PC-9 (cell line): ENCODE results near the gene DRAP1. TPM values are rescaled to one million over a fixed set of nuclear protein-coding genes. Genes with fewer than 3 reads are reported as not detected.

ENCODE experiments used
- BruUV-seq: library from RNA; stranded (reverse); fragments of 400-500 nt; replicated peaks from 2 replicates; lab custom pipeline; 2021; lab: Mats Ljungman, UMichigan
- CTCF ChIA-PET: fragments of 300-600 bp; sonication (Branson Sonifier 250); formaldehyde crosslinking; loops from one replicate; lab custom pipeline; 2022; ENCODE audit warnings: antibody characterized with exemption; lab: Charles Lee
- POLR2A ChIA-PET: fragments of 300-600 bp; sonication (Branson Sonifier 250); formaldehyde crosslinking; loops from one replicate; lab custom pipeline; 2022; ENCODE audit warnings: antibody characterized with exemption; ENCODE audit not compliant: unreplicated experiment; lab: Charles Lee
- DNase-seq, 2 experiments: peaks; one replicate each; pipeline versions ENCODE4 v3.0.0 to v3.0.0-alpha.2; 2015 to 2022; ENCODE audit warnings: mixed read lengths in 1 of 2
- H2AFZ ChIP-seq: fragments of 200-600 bp; sonication (generic); 2 replicates; pipeline ENCODE4 v1.8.1; 2017; ENCODE audit warnings: antibody characterized with exemption
- H3F3A ChIP-seq: fragments of 200-600 bp; sonication (generic); 2 replicates; pipeline ENCODE4 v1.8.1; 2017; ENCODE audit warnings: antibody characterized with exemption, mild to moderate bottlenecking, low read depth; ENCODE audit not compliant: insufficient read depth
- H3K27ac ChIP-seq: fragments of 200-600 bp; sonication (generic); 2 replicates; pipeline ENCODE4 v1.6.1; 2016; ENCODE audit warnings: mixed run types
- H3K27me3 ChIP-seq: fragments of 200-600 bp; sonication (generic); 2 replicates; pipeline ENCODE4 v1.6.1; 2016; ENCODE audit warnings: low read depth, mixed run types; ENCODE audit not compliant: insufficient read depth
- H3K36me3 ChIP-seq: fragments of 200-600 bp; sonication (generic); 2 replicates; pipeline ENCODE4 v1.6.1; 2016; ENCODE audit warnings: low read depth, mixed run types
- H3K4me1 ChIP-seq: fragments of 200-600 bp; sonication (generic); replicated peaks from 2 replicates; pipeline ENCODE4 v1.6.1; 2016; ENCODE audit warnings: mixed run types; ENCODE audit not compliant: insufficient read depth
- H3K4me2 ChIP-seq: fragments of 200-600 bp; sonication (generic); 2 replicates; pipeline ENCODE4 v1.6.1; 2017; ENCODE audit warnings: mixed run types
- H3K4me3 ChIP-seq: fragments of 200-600 bp; sonication (generic); 2 replicates; pipeline ENCODE4 v1.6.1; 2016; ENCODE audit warnings: mixed run types
- H3K79me2 ChIP-seq: fragments of 200-600 bp; sonication (generic); 2 replicates; pipeline ENCODE4 v1.6.1; 2017; ENCODE audit warnings: low read depth, mixed run types
- H3K9me2 ChIP-seq: fragments of 200-600 bp; sonication (generic); 2 replicates; pipeline ENCODE4 v1.8.1; 2017; ENCODE audit warnings: mild to moderate bottlenecking; ENCODE audit not compliant: insufficient read depth
- H3K9me3 ChIP-seq: fragments of 200-600 bp; sonication (generic); 2 replicates; pipeline ENCODE4 v1.8.1; 2016; ENCODE audit warnings: low read depth; ENCODE audit not compliant: insufficient read depth
- H4K20me1 ChIP-seq: fragments of 200-600 bp; sonication (generic); 2 replicates; pipeline ENCODE4 v1.8.1; 2017; ENCODE audit not compliant: insufficient read depth
- EZH2 ChIP-seq: fragments of 200-600 bp; sonication (generic); IDR thresholded peaks from 2 replicates; pipeline ENCODE4 v1.8.0; 2017; ENCODE audit warnings: antibody characterized with exemption, low read depth
- intact Hi-C: fragments of 100-400 bp; cut with micrococcal nuclease; formaldehyde crosslinking; loops from one replicate; pipeline ENCODE4 v1.10.0; 2022; ENCODE audit not compliant: unreplicated experiment
- total RNA-seq: library from RNA; stranded (reverse); gene quantifications from 2 replicates; pipeline ENCODE4 v1.2.3, GENCODE V29; 2021
- TF ChIP-seq, protein P1 (sequence below): fragments of 200-600 bp; sonication (generic); conservative IDR thresholded peaks from 2 replicates; pipeline ENCODE4 v1.6.1; 2017; ENCODE audit warnings: mixed run types, antibody characterized with exemption, mild to moderate bottlenecking, moderate library complexity

DRAP1 gene
- total RNA-seq, 1 experiment from 2014 or later: 220 TPM

- no peaks in the 10 kb centered on the region for H3K9me2 ChIP-seq
- peak within 1 kb of the TSS; percentile 87 for H2AFZ ChIP-seq
- ChIA-PET POLR2A (interaction anchor here (0.7 kb wide), 2 partner anchors 130 to 302 kb away, joined by 4 to 5 read pairs; partner anchors contain the start of genes BANF1 and ZNRD2), CTCF (interaction anchor here (0.5 to 0.7 kb wide), 2 partner anchors 12 to 191 kb away, joined by 3 to 7 read pairs; no protein-coding TSS in a partner anchor)
- TF ChIP-seq EZH2: no peak
- TF ChIP-seq, protein P1, sequence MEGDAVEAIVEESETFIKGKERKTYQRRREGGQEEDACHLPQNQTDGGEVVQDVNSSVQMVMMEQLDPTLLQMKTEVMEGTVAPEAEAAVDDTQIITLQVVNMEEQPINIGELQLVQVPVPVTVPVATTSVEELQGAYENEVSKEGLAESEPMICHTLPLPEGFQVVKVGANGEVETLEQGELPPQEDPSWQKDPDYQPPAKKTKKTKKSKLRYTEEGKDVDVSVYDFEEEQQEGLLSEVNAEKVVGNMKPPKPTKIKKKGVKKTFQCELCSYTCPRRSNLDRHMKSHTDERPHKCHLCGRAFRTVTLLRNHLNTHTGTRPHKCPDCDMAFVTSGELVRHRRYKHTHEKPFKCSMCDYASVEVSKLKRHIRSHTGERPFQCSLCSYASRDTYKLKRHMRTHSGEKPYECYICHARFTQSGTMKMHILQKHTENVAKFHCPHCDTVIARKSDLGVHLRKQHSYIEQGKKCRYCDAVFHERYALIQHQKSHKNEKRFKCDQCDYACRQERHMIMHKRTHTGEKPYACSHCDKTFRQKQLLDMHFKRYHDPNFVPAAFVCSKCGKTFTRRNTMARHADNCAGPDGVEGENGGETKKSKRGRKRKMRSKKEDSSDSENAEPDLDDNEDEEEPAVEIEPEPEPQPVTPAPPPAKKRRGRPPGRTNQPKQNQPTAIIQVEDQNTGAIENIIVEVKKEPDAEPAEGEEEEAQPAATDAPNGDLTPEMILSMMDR: no peak
- peaks cover 4% of the 10 kb centered on the region; the same call in 1 of the 2 replicates for H3K4me1 ChIP-seq
- no peaks in the 10 kb centered on the region for H4K20me1 ChIP-seq
- H3K4me3 ChIP-seq: peak within 1 kb of the TSS; percentile 61
- peaks cover 31% of the 10 kb centered on the region for H3F3A ChIP-seq
- no peaks in the 10 kb centered on the region for H3K36me3 ChIP-seq
- intact Hi-C loops: no loop called here
- peak in 1 of 2 experiments; percentile 44 for DNase-seq
- peak within 1 kb of the TSS; percentile 78 for H3K4me2 ChIP-seq
- H3K9me3 ChIP-seq: no peaks in the 10 kb centered on the region
- no TSS peak for BruUV-seq
- no peaks in the 10 kb centered on the region for H3K27me3 ChIP-seq
- no peaks in the 10 kb centered on the region for H3K79me2 ChIP-seq
- no peak within 1 kb of the TSS for H3K27ac ChIP-seq
Measured at GRCh38 chr11:65872586-65873317, 46.5 kb upstream of the DRAP1 start, which contains the start of gene EFEMP2. Gene EFEMP2, minus strand, starts transcription at chr11:65872800. Its CDS starts 446 bp downstream, at chr11:65872354.

DNA sequence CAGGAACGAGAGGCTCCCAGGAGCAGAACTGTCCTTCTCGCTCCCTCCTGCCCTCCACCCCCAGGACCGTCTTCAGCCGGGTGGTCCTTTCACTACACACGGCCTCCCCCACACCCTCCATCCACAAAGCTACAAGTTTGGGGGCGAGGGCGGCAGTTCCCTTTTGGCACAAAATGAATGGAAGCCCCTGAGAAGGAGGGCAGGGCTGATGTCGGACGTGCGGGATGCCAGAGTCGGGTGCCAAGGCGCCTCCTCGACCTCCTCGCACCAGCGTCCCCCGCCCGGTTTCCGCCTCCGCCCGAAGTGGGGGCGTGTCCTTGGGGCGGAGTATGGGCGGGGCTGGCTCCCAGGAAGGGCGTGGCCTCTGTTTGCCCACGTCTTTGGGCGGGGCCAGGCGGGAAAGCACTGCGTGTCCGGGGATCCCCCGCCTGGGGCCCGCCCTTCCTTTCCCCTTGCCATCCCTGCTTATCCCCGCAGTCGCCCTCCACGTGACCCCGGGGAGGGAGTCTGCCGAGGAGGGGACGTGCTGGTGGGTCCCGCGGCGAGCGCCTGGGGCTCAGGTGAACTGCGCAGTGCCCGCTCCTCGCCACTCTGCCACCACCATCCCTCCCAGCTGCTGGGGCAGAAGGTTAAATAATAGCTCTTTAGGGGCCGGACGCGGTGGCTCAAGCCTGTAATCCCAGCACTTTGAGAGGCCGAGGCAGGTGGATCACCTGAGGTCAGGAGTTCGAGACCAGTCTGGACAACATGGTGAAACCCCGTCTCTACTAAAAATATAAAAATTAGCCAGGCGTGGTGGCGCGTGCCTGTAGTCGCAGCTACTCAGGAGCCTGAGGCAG, 45.7 kb upstream of the DRAP1 start:
- peak overlapping the region; percentile 61 for H3K4me3 ChIP-seq
- H3K9me2 ChIP-seq: no peaks in the 10 kb centered on the region
- DNase-seq: peak; percentile 74 to 98
- TF ChIP-seq, protein P1: no peak
- TF ChIP-seq EZH2: no peak
- H2AFZ ChIP-seq: peak overlapping the region; percentile 87
- intact Hi-C loops: no loop called here
- H3K27me3 ChIP-seq: no peaks in the 10 kb centered on the region
- H3K79me2 ChIP-seq: no peaks in the 10 kb centered on the region
- H3F3A ChIP-seq: peaks cover 25% of the 10 kb centered on the region
- POLR2A ChIA-PET: interaction anchor here (0.6 to 0.8 kb wide), 3 partner anchors 64 to 209 kb away, joined by 4 to 6 read pairs (median 4); no protein-coding TSS in a partner anchor
- peaks cover 4% of the 10 kb centered on the region; the same call in 1 of the 2 replicates for H3K4me1 ChIP-seq
- BruUV-seq: no TSS peak
- no peaks in the 10 kb centered on the region for H3K9me3 ChIP-seq
- CTCF ChIA-PET: interaction anchor here (0.6 to 0.8 kb wide), 3 partner anchors 25 to 171 kb away, joined by 3 to 15 read pairs (median 3); no protein-coding TSS in a partner anchor
- no peaks in the 10 kb centered on the region for H4K20me1 ChIP-seq
- H3K36me3 ChIP-seq: no peaks in the 10 kb centered on the region
- H3K4me2 ChIP-seq: peak overlapping the region; percentile 78
- no peak overlapping the region for H3K27ac ChIP-seq

DNA sequence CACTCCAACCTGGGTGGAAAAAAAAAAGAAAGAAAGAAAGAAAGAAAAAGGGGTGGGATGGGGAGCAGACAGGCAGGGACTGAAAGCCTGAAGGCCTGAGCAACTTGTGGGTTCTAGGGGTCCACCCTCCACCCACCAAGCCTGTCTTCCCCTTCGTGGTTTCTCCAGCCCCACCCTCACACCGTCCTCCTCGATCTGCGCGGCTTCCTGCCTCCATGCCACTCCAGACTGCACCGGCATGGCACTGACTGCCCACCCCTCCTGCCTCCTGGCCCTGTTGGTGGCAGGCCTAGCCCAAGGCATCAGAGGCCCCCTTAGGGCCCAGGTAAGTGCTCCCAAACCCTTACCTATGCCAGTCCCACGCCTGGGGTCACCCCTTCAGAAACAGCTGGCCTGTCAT, 39.6 kb upstream of the DRAP1 start, which contains the start of gene CTSW:
Gene CTSW, plus strand, starts transcription at position 221 of the 400 bp plus-strand sequence. Its CDS starts 18 bp downstream, at position 239.
- no peaks in the 10 kb centered on the region for H3K27me3 ChIP-seq
- no peaks in the 10 kb centered on the region for H3K4me1 ChIP-seq
- DNase-seq: no peak
- H3K36me3 ChIP-seq: 0 out of 2 replicates have a peak, but pooled peaks cover 11% of the 10 kb centered on the region
- CTCF ChIA-PET: no interaction called here
- intact Hi-C loops: loop anchor here (10.0 kb wide), 1 partner anchor 185 kb away; no protein-coding TSS in a partner anchor
- H3K4me2 ChIP-seq: no peak within 1 kb of the TSS
- no peaks in the 10 kb centered on the region for H4K20me1 ChIP-seq
- H3K79me2 ChIP-seq: no peaks in the 10 kb centered on the region; the same call in 1 of the 2 replicates
- H3K27ac ChIP-seq: no peak within 1 kb of the TSS
- no peaks in the 10 kb centered on the region for H3K9me3 ChIP-seq
- no peak within 1 kb of the TSS for H3K4me3 ChIP-seq
- H2AFZ ChIP-seq: no peak within 1 kb of the TSS
- POLR2A ChIA-PET: no interaction called here
- TF ChIP-seq EZH2: no peak
- TF ChIP-seq, protein P1: no peak
- BruUV-seq: no TSS peak
- no peaks in the 10 kb centered on the region for H3K9me2 ChIP-seq
- peaks cover 6% of the 10 kb centered on the region; the same call in 1 of the 2 replicates for H3F3A ChIP-seq
